GM23338 (cell line): ENCODE measurements around the gene ZFP92. TPM values are rescaled to one million over a fixed set of nuclear protein-coding genes. Genes with fewer than 3 reads are reported as not detected.

Experiments used
- ATAC-seq: fragments of 200-7000 bp; cut with Tn5 transposase; 3 replicates; pipeline ENCODE4 v1.9.1; 2020
- DNase-seq: peaks from one replicate; pipeline ENCODE4 v3.0.0-alpha.2; 2015; ENCODE audit warnings: low spot score
- H2AFZ ChIP-seq: fragments of 200-600 bp; sonication (generic); 2 replicates; pipeline ENCODE4 v1.8.0; 2016; ENCODE audit warnings: antibody characterized with exemption, mild to moderate bottlenecking, moderate library complexity
- H3F3A ChIP-seq: fragments of 200-600 bp; sonication (generic); replicated peaks from 2 replicates; pipeline ENCODE4 v1.8.0; 2017; ENCODE audit warnings: antibody characterized with exemption, mixed run types, low read depth
- H3K27ac ChIP-seq: fragments of 200-600 bp; sonication (generic); 2 replicates; pipeline ENCODE4 v1.6.1; 2016; ENCODE audit warnings: low read depth
- H3K27me3 ChIP-seq: fragments of 200-600 bp; sonication (generic); 2 replicates; pipeline ENCODE4 v1.8.0; 2016; ENCODE audit warnings: mild to moderate bottlenecking, mixed run types, moderate library complexity; ENCODE audit not compliant: insufficient read depth
- H3K36me3 ChIP-seq: fragments of 200-600 bp; sonication (generic); 2 replicates; pipeline ENCODE4 v1.8.0; 2016; ENCODE audit warnings: mild to moderate bottlenecking; ENCODE audit not compliant: insufficient read depth
- H3K4me1 ChIP-seq: fragments of 200-600 bp; sonication (generic); 2 replicates; pipeline ENCODE4 v1.8.0; 2016; ENCODE audit warnings: mild to moderate bottlenecking, moderate library complexity; ENCODE audit not compliant: insufficient read depth
- H3K4me2 ChIP-seq: fragments of 200-600 bp; sonication (generic); 2 replicates; pipeline ENCODE4 v1.7.1; 2017; ENCODE audit warnings: mixed run types
- H3K4me3 ChIP-seq: fragments of 200-600 bp; sonication (generic); 2 replicates; pipeline ENCODE4 v1.6.1; 2016; ENCODE audit warnings: mixed run types
- H3K79me2 ChIP-seq: fragments of 200-600 bp; sonication (generic); replicated peaks from 2 replicates; pipeline ENCODE4 v1.8.0; 2017; ENCODE audit warnings: mild to moderate bottlenecking; ENCODE audit not compliant: insufficient read depth
- H3K9me2 ChIP-seq: fragments of 200-600 bp; sonication (generic); 2 replicates; pipeline ENCODE4 v1.8.0; 2017; ENCODE audit not compliant: insufficient read depth
- H4K20me1 ChIP-seq: fragments of 200-600 bp; sonication (generic); replicated peaks from 2 replicates; pipeline ENCODE4 v1.8.0; 2017; ENCODE audit warnings: mild to moderate bottlenecking; ENCODE audit not compliant: insufficient read depth
- H3K27ac Mint-ChIP-seq: 2 replicates; pipeline ENCODE4 v1.8.0; 2020; ENCODE audit warnings: inconsistent platforms, mild to moderate bottlenecking, moderate library complexity, mixed read lengths
- H3K27me3 Mint-ChIP-seq: 3 replicates; pipeline ENCODE4 v1.8.0; 2022; ENCODE audit warnings: low read depth, mild to moderate bottlenecking, moderate library complexity, mixed read lengths, inconsistent platforms; ENCODE audit not compliant: insufficient read depth, poor library complexity
- H3K36me3 Mint-ChIP-seq: 3 replicates; pipeline ENCODE4 v1.8.0; 2021; ENCODE audit warnings: low read depth, mild to moderate bottlenecking, inconsistent platforms, moderate library complexity, mixed read lengths
- H3K4me1 Mint-ChIP-seq: 3 replicates; pipeline ENCODE4 v1.8.0; 2020; ENCODE audit warnings: mild to moderate bottlenecking, inconsistent platforms, mixed read lengths
- H3K4me3 Mint-ChIP-seq: 3 replicates; pipeline ENCODE4 v1.8.0; 2021; ENCODE audit warnings: moderate library complexity, mild to moderate bottlenecking, inconsistent platforms, mixed read lengths
- H3K9me3 Mint-ChIP-seq: 3 replicates; pipeline ENCODE4 v1.8.0; 2020; ENCODE audit warnings: moderate library complexity, mild to moderate bottlenecking, inconsistent platforms, mixed read lengths
- CREB1 ChIP-seq: fragments of 250-450 bp; sonication (Bioruptor Pico); IDR thresholded peaks from 2 replicates; pipeline ENCODE4 v1.5.0; 2020; ENCODE audit warnings: low read depth, mild to moderate bottlenecking, moderate library complexity
- ETS1 ChIP-seq: IDR thresholded peaks from 2 replicates; pipeline ENCODE4 v1.6.1; 2016; ENCODE audit warnings: antibody characterized with exemption
- EZH2 ChIP-seq: fragments of 200-600 bp; sonication (generic); IDR thresholded peaks from one replicate; pipeline ENCODE4 v1.8.0; 2017; ENCODE audit warnings: antibody characterized with exemption, mild to moderate bottlenecking, low read depth; ENCODE audit not compliant: unreplicated experiment
- EZH2phosphoT487 ChIP-seq: fragments of 200-600 bp; sonication (generic); IDR thresholded peaks from one replicate; pipeline ENCODE4 v1.8.1; 2018; ENCODE audit warnings: antibody characterized with exemption; ENCODE audit not compliant: unreplicated experiment
- JUNB ChIP-seq: IDR thresholded peaks from one replicate; pipeline ENCODE4 v1.6.1; 2016; ENCODE audit warnings: antibody characterized with exemption; ENCODE audit not compliant: unreplicated experiment
- NANOG ChIP-seq: IDR thresholded peaks from 2 replicates; pipeline ENCODE4 v1.6.1; 2016; ENCODE audit warnings: antibody characterized with exemption, borderline replicate concordance
- POLR2AphosphoS5 ChIP-seq: IDR thresholded peaks from 2 replicates; pipeline ENCODE4 v1.6.1; 2016; ENCODE audit warnings: antibody characterized with exemption, low read depth
- STAT1 ChIP-seq: IDR thresholded peaks from one replicate; pipeline ENCODE4 v1.6.1; 2016; ENCODE audit warnings: antibody characterized with exemption; ENCODE audit not compliant: unreplicated experiment
- ZNF114 ChIP-seq: fragments of 250-450 bp; sonication (Bioruptor Pico); IDR thresholded peaks from 2 replicates; pipeline ENCODE4 v1.5.0; 2020; ENCODE audit warnings: mild to moderate bottlenecking, moderate library complexity
- ZNF331 ChIP-seq: fragments of 250-450 bp; sonication (Bioruptor Pico); IDR thresholded peaks from 2 replicates; pipeline ENCODE4 v1.5.0; 2020; ENCODE audit warnings: low read depth, mild to moderate bottlenecking, moderate library complexity
- polyA plus RNA-seq: library from polyadenylated mRNA; unstranded; fragments of >200 nt; fragmentation: Nextera tagmentation; extraction: Ambion mirVana; gene quantifications from 2 replicates; pipeline ENCODE4 v1.2.1, GENCODE V29; 2016
- total RNA-seq: library from RNA; depleted of rRNA; stranded (reverse); fragments of >200 nt; shearing (Covaris generic); gene quantifications from 2 replicates; pipeline ENCODE4 v1.2.3, GENCODE V29; 2014
- TF ChIP-seq, protein P1 (sequence below), 2 experiments: fragments of 200-600 bp in 1 of 2; sonication (generic) in 1 of 2; conservative IDR thresholded peaks; 2 replicates each; pipeline versions ENCODE4 v1.5.1 to v1.6.1; 2016 to 2017; ENCODE audit warnings: antibody characterized with exemption in 2 of 2, low read depth in 2 of 2, mild to moderate bottlenecking in 2 of 2, moderate library complexity in 1 of 2

ZFP92 gene
- total and polyA plus RNA-seq, 2 experiments from 2014 or later, result 0.05 to 0.52 TPM

- TF ChIP-seq ETS1, result no peak
- TF ChIP-seq NANOG, result no peak
- TF ChIP-seq EZH2phosphoT487, result no peak
- TF ChIP-seq STAT1, result no peak
- TF ChIP-seq CREB1 (CRISPR knock-in tag), result no peak
- no peak for TF ChIP-seq JUNB
- TF ChIP-seq, protein P1, sequence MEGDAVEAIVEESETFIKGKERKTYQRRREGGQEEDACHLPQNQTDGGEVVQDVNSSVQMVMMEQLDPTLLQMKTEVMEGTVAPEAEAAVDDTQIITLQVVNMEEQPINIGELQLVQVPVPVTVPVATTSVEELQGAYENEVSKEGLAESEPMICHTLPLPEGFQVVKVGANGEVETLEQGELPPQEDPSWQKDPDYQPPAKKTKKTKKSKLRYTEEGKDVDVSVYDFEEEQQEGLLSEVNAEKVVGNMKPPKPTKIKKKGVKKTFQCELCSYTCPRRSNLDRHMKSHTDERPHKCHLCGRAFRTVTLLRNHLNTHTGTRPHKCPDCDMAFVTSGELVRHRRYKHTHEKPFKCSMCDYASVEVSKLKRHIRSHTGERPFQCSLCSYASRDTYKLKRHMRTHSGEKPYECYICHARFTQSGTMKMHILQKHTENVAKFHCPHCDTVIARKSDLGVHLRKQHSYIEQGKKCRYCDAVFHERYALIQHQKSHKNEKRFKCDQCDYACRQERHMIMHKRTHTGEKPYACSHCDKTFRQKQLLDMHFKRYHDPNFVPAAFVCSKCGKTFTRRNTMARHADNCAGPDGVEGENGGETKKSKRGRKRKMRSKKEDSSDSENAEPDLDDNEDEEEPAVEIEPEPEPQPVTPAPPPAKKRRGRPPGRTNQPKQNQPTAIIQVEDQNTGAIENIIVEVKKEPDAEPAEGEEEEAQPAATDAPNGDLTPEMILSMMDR (conservative IDR thresholded peaks at IDR 0.05; ENCODE audit: low read depth in 2 of 2), result no peak
- no peak for TF ChIP-seq ZNF331 (CRISPR knock-in tag)
- TF ChIP-seq POLR2AphosphoS5, result no peak
Measured at GRCh38 chrX:153441981-153442380, 30.7 kb downstream of the ZFP92 start (continued).

- H3K4me1 Mint-ChIP-seq, result no peaks in the 10 kb centered on the region
- no peaks in the 10 kb centered on the region for H3F3A ChIP-seq
- H3K27ac ChIP-seq, result no peak overlapping the region
- no peaks in the 10 kb centered on the region for H3K79me2 ChIP-seq
- H3K27ac Mint-ChIP-seq, result no peak overlapping the region
- no peak overlapping the region for H3K4me2 ChIP-seq
- H3K36me3 Mint-ChIP-seq, result no peaks in the 10 kb centered on the region
- ATAC-seq (no peak), DNase-seq (no peak)
- no peaks in the 10 kb centered on the region for H4K20me1 ChIP-seq
- no peak for TF ChIP-seq EZH2
- H3K9me3 Mint-ChIP-seq, result no peaks in the 10 kb centered on the region
- H3K4me3 ChIP-seq, result no peak overlapping the region
- H3K9me2 ChIP-seq, result no peaks in the 10 kb centered on the region
- H3K27me3 ChIP-seq, result no peaks in the 10 kb centered on the region
- no peaks in the 10 kb centered on the region for H3K4me1 ChIP-seq
- no peak overlapping the region for H2AFZ ChIP-seq
- H3K4me3 Mint-ChIP-seq, result no peak overlapping the region
- H3K27me3 Mint-ChIP-seq, result peaks cover 3% of the 10 kb centered on the region
- H3K36me3 ChIP-seq, result no peaks in the 10 kb centered on the region
Measured at GRCh38 chrX:153442463-153442862, 31.2 kb downstream of the ZFP92 start.

GRCh38 chrX:153443476-153444332, 32.4 kb downstream of the ZFP92 start:
- no peaks in the 10 kb centered on the region for H3K79me2 ChIP-seq
- no peak for DNase-seq
- no peak for ATAC-seq
- H3K4me3 ChIP-seq, result no peak overlapping the region
- H3K4me3 Mint-ChIP-seq, result no peak overlapping the region
- H3K27ac ChIP-seq, result no peak overlapping the region
- H3K36me3 ChIP-seq, result no peaks in the 10 kb centered on the region
- no peaks in the 10 kb centered on the region for H3K27me3 ChIP-seq
- no peaks in the 10 kb centered on the region for H3K36me3 Mint-ChIP-seq
- H3K4me1 Mint-ChIP-seq, result no peaks in the 10 kb centered on the region
- no peaks in the 10 kb centered on the region for H3K9me2 ChIP-seq
- H3F3A ChIP-seq, result no peaks in the 10 kb centered on the region
- H4K20me1 ChIP-seq, result no peaks in the 10 kb centered on the region
- H3K27me3 Mint-ChIP-seq, result peaks cover 5% of the 10 kb centered on the region
- H3K4me1 ChIP-seq, result no peaks in the 10 kb centered on the region
- no peak overlapping the region for H3K27ac Mint-ChIP-seq
- no peak overlapping the region for H2AFZ ChIP-seq
- H3K4me2 ChIP-seq, result no peak overlapping the region
- no peaks in the 10 kb centered on the region for H3K9me3 Mint-ChIP-seq
- TF ChIP-seq ZNF331 (CRISPR knock-in tag), result no peak
- TF ChIP-seq EZH2, result no peak
- TF ChIP-seq EZH2phosphoT487, result no peak
- TF ChIP-seq ZNF114 (CRISPR knock-in tag), result no peak
- no peak for TF ChIP-seq JUNB
- no peak for TF ChIP-seq ETS1
- no peak for TF ChIP-seq NANOG
- TF ChIP-seq, protein P1 (conservative IDR thresholded peaks at IDR 0.05; ENCODE audit: low read depth in 2 of 2), result no peak
